HepG2 (cell line): ENCODE measurements around the gene ZC3H14. TPM values are rescaled to one million over a fixed set of nuclear protein-coding genes. Genes with fewer than 3 reads are reported as not detected.

Source experiments
- ATAC-seq: fragments of 200-7000 bp; cut with Tn5 transposase; 3 replicates; pipeline ENCODE4 v1.9.1; 2020; ENCODE audit warnings: mild to moderate bottlenecking, moderate library complexity
- BruUV-seq: library from RNA; stranded (reverse); fragments of 400-500 nt; replicated peaks from 2 replicates; lab custom pipeline; 2021; lab: Mats Ljungman, UMichigan
- CTCF ChIA-PET: fragments of 300-600 bp; formaldehyde crosslinking; extraction: SDS; loops from one replicate; lab custom pipeline; 2021; ENCODE audit warnings: low total read pairs, inconsistent platforms, low intra/inter-chr PET ratio; lab: Yijun Ruan, JAX
- POLR2A ChIA-PET: fragments of 350-600 bp; sonication (Branson Sonifier 250); formaldehyde crosslinking; loops from one replicate; lab custom pipeline; 2020; ENCODE audit warnings: antibody characterized with exemption, inconsistent platforms; lab: Yijun Ruan, JAX
- DNase-seq: peaks from one replicate; pipeline ENCODE4 v3.0.0-alpha.2; 2015; ENCODE audit warnings: low spot score
- FAIRE-seq: peaks from 3 replicates; lab custom pipeline; 2011; peaks lifted over from hg19 to GRCh38; lab: Jason Lieb, UNC
- H2AFZ ChIP-seq: one replicate; pipeline ENCODE4 v1.6.1; 2011; ENCODE audit warnings: low read length, inconsistent platforms
- H3K27ac ChIP-seq: fragments of 300-600 bp; 3 replicates; pipeline ENCODE4 v1.8.0; 2011; ENCODE audit warnings: mixed run types, mild to moderate bottlenecking, mixed read lengths, low read length, inconsistent platforms; ENCODE audit not compliant: insufficient read depth; ENCODE audit errors: extremely low read length
- H3K27me3 ChIP-seq, 2 experiments: fragments of 200-600 bp in 1 of 2; 2 replicates in 1 of 2; 3 replicates in 1 of 2; pipeline versions ENCODE4 v1.6.0 to v1.8.0; 2011; ENCODE audit warnings: low read length in 2 of 2, mild to moderate bottlenecking in 2 of 2, moderate library complexity in 2 of 2, inconsistent platforms in 1 of 2; ENCODE audit not compliant: insufficient read depth in 2 of 2, control insufficient read depth in 1 of 2
- H3K36me3 ChIP-seq, 2 experiments: fragments of 200-600 bp in 1 of 2; replicated peaks in 1 of 2; 2 replicates in 1 of 2; 3 replicates in 1 of 2; pipeline versions ENCODE4 v1.5.1 to v1.8.0; 2011; ENCODE audit warnings: low read length in 2 of 2, inconsistent platforms in 1 of 2; ENCODE audit not compliant: insufficient read depth in 2 of 2, control insufficient read depth in 1 of 2
- H3K4me1 ChIP-seq: 2 replicates; pipeline ENCODE4 v1.5.1; 2012; ENCODE audit warnings: low read length, inconsistent platforms; ENCODE audit not compliant: insufficient read depth
- H3K4me2 ChIP-seq: 2 replicates; pipeline ENCODE4 v1.6.0; 2011; ENCODE audit warnings: low read depth, low read length, inconsistent platforms
- H3K4me3 ChIP-seq, 3 experiments: fragments of 200-600 bp in 1 of 3; sonication (generic), shearing (Covaris generic) in 1 of 3; replicated peaks in 1 of 3; 2 replicates each; pipeline ENCODE4 v1.5.1; 2011 to 2016; ENCODE audit warnings: low read length in 3 of 3, inconsistent platforms in 2 of 3, low read depth in 2 of 3, mild to moderate bottlenecking in 2 of 3, control low read depth in 1 of 3, mixed read lengths in 1 of 3; ENCODE audit not compliant: insufficient read depth in 1 of 3
- H3K79me2 ChIP-seq: one replicate; pipeline ENCODE4 v1.6.1; 2011; ENCODE audit warnings: low read length, inconsistent platforms; ENCODE audit not compliant: insufficient read depth
- H3K9ac ChIP-seq: 2 replicates; pipeline ENCODE4 v1.6.0; 2011; ENCODE audit warnings: mild to moderate bottlenecking, low read depth, low read length, inconsistent platforms; ENCODE audit not compliant: insufficient read depth
- H3K9me3 ChIP-seq: 2 replicates; pipeline ENCODE4 v1.5.1; 2012; ENCODE audit warnings: mild to moderate bottlenecking, low read length
- H4K20me1 ChIP-seq: 2 replicates; pipeline ENCODE4 v1.6.0; 2011; ENCODE audit warnings: inconsistent platforms, mild to moderate bottlenecking, low read length, moderate library complexity; ENCODE audit not compliant: insufficient read depth
- DNMT3B ChIP-seq: conservative IDR thresholded peaks from 2 replicates; pipeline ENCODE4 v1.6.1; 2016; ENCODE audit warnings: missing biosample characterization, control low read depth
- HNF1B ChIP-seq: sonication (generic); formaldehyde crosslinking; IDR thresholded peaks from 2 replicates; pipeline ENCODE4 v1.5.1; 2020; ENCODE audit warnings: mild to moderate bottlenecking, moderate library complexity, missing genetic modification reagents
- ISL2 ChIP-seq: sonication (generic); formaldehyde crosslinking; IDR thresholded peaks from 2 replicates; pipeline ENCODE4 v1.5.0; 2020; ENCODE audit warnings: missing genetic modification reagents
- MTF2 ChIP-seq: sonication (generic); formaldehyde crosslinking; IDR thresholded peaks from 2 replicates; pipeline ENCODE4 v1.5.0; 2020; ENCODE audit warnings: missing genetic modification reagents, borderline replicate concordance
- TOPORS ChIP-seq: sonication (generic); formaldehyde crosslinking; IDR thresholded peaks from 2 replicates; pipeline ENCODE4 v1.8.0; 2023; ENCODE audit warnings: mild to moderate bottlenecking, missing genetic modification reagents
- ZMYM3 ChIP-seq: sonication (generic); formaldehyde crosslinking; IDR thresholded peaks from 2 replicates; pipeline ENCODE4 v1.5.1; 2020; ENCODE audit warnings: mild to moderate bottlenecking, missing genetic modification reagents
- ZNF282 ChIP-seq: fragments of 450-650 bp; IDR thresholded peaks from 2 replicates; pipeline ENCODE4 v1.6.1; 2018; ENCODE audit not compliant: partially characterized antibody
- ZNF407 ChIP-seq: sonication (generic); formaldehyde crosslinking; IDR thresholded peaks from one replicate; pipeline ENCODE4 v1.5.1; 2020; ENCODE audit warnings: mild to moderate bottlenecking, missing genetic modification reagents; ENCODE audit errors: not compliant biosample characterization
- ZNF570 ChIP-seq: sonication (generic); formaldehyde crosslinking; IDR thresholded peaks from 2 replicates; pipeline ENCODE4 v1.4.0; 2020; ENCODE audit warnings: mild to moderate bottlenecking, missing genetic modification reagents, borderline replicate concordance
- ZNF816 ChIP-seq: sonication (generic); formaldehyde crosslinking; IDR thresholded peaks from 2 replicates; pipeline ENCODE4 v1.8.0; 2022; ENCODE audit warnings: missing genetic modification reagents, mild to moderate bottlenecking, borderline replicate concordance
- ZNF850 ChIP-seq: sonication (generic); formaldehyde crosslinking; conservative IDR thresholded peaks from 2 replicates; pipeline ENCODE4 v1.9.0; 2021; ENCODE audit warnings: mild to moderate bottlenecking, missing genetic modification reagents
- WGBS: methylation state at CpG from one replicate; pipeline ENCODE4 v1.1.6; 2017; ENCODE audit warnings: low lambda C conversion rate; 5-methylcytosine and 5-hydroxymethylcytosine counted together
- in situ Hi-C: cut with HindIII; loops from 2 replicates; pipeline ENCODE4 v1.10.0; 2017; ENCODE audit warnings: low pct_unique_long_range_greater_than_20kb; ENCODE audit not compliant: extremely low pct_ligation_motif_present
- intact Hi-C: fragments of 100-400 bp; cut with micrococcal nuclease; formaldehyde crosslinking; loops from one replicate; pipeline ENCODE4 v1.10.0; 2022; ENCODE audit not compliant: unreplicated experiment
- polyA plus RNA-seq, 8 experiments: library from polyadenylated mRNA; depleted of rRNA in 3 of 8; stranded (reverse) in 7 of 8; unstranded in 1 of 8; fragments of >200 nt; fragmentation: Illumina TruSeq in 4 of 8; extraction: Trizol in 4 of 8; gene quantifications; 2 replicates each; pipeline versions ENCODE4 v1.2.1 to v1.2.3, GENCODE V29; 2011 to 2016; ENCODE audit warnings: low read depth in 4 of 8, missing spikeins in 1 of 8, mixed read lengths in 1 of 8; ENCODE audit not compliant: insufficient read depth in 1 of 8
- total RNA-seq, 5 experiments: library from RNA; depleted of rRNA; stranded (reverse); fragments of >200 nt; fragmentation: Illumina TruSeq; extraction: Trizol; gene quantifications; 2 replicates each; pipeline ENCODE4 v1.2.3, GENCODE V29; 2016; ENCODE audit warnings: low read depth in 1 of 5

The ZC3H14 gene
- total and polyA plus RNA-seq, 2 of the 13 experiments (the other 11 are each of a cell fraction or from before 2014, with no cell fraction given), result 65.1 to 67.5 TPM

- intact Hi-C loops (loop anchor here (2.0 to 5.0 kb wide), 2 partner anchors 40 to 50 kb away; no protein-coding TSS in a partner anchor), in situ Hi-C loops (loop anchor here (5.0 kb wide), 1 partner anchor 70 kb away; no protein-coding TSS in a partner anchor)
- Histone ChIP-seq H3K4me2 (peak overlapping the region; percentile 97), H3K27ac (peak overlapping the region; percentile 95), H3K4me3 (peak overlapping the region; percentile 91 to 100 (median 93)), H3K36me3 (0 out of 5 replicates have a peak, but pooled peaks cover 0 to under 1% of the 10 kb centered on the region in 2 experiments), H3K27me3 (no peaks in the 10 kb centered on the region; a peak in 1 of 5 replicates), H4K20me1 (no peaks in the 10 kb centered on the region; the same call in 1 of the 2 replicates), H3K9me3 (no peaks in the 10 kb centered on the region), H3K79me2 (peaks cover 20% of the 10 kb centered on the region), H2AFZ (no peak overlapping the region), H3K4me1 (peaks cover 34% of the 10 kb centered on the region), H3K9ac (peak overlapping the region; percentile 97)
- no TSS peak for BruUV-seq
- ChIA-PET CTCF (interaction anchor here (1.9 kb wide), 1 partner anchor 71 kb away, joined by 5 read pairs; no protein-coding TSS in a partner anchor), POLR2A (no interaction called here)
- no peak for DNase-seq
- FAIRE-seq, result no peak
- no peak for ATAC-seq
- 17% methylated on average over 5 of the region's 5 CpGs for WGBS
- TF ChIP-seq ZNF816 (0 out of 2 replicates have a peak, but pooled peaks have one; percentile 58), ZNF407 (no peak), TOPORS (CRISPR knock-in tag) (no peak), MTF2 (CRISPR knock-in tag) (0 out of 2 replicates have a peak, but pooled peaks have one; percentile 63), ZNF570 (no peak), ISL2 (CRISPR knock-in tag) (no peak), ZNF282 (no peak), ZMYM3 (CRISPR knock-in tag) (no peak), HNF1B (CRISPR knock-in tag) (peak; percentile 10; the same call in 1 of the 2 replicates), DNMT3B (CRISPR knock-in tag) (no peak), ZNF850 (0 out of 2 replicates have a peak, but pooled peaks have one; percentile 16)
These were observed 356 bp upstream of the ZC3H14 start for GRCh38 chr14:88562532-88562830.
